HepG2 (cell line): Measurements from ENCODE around the gene SMIM13. TPM values are rescaled to one million over a fixed set of nuclear protein-coding genes. Genes with fewer than 3 reads are reported as not detected.

Experiments used
- ASH2L ChIP-seq: fragments of 300-600, 200-600 bp; sonication (generic); IDR thresholded peaks from 2 replicates; pipeline ENCODE4 v1.7.0; 2017; ENCODE audit warnings: low read depth, mild to moderate bottlenecking, moderate library complexity, mixed read lengths, low read length; ENCODE audit not compliant: insufficient read length
- ATF3 ChIP-seq: sonication (generic); formaldehyde crosslinking; IDR thresholded peaks from 2 replicates; pipeline ENCODE4 v1.4.0; 2020; ENCODE audit warnings: missing genetic modification reagents
- CHD4 ChIP-seq: fragments of 200-600 bp; sonication (generic); IDR thresholded peaks from 2 replicates; pipeline ENCODE4 v1.7.0; 2017; ENCODE audit warnings: mild to moderate bottlenecking, low read length, borderline replicate concordance
- FOXM1 ChIP-seq: sonication (generic); formaldehyde crosslinking; IDR thresholded peaks from 2 replicates; pipeline ENCODE4 v1.5.0; 2020; ENCODE audit warnings: missing genetic modification reagents
- FOXP1 ChIP-seq, 2 experiments: fragments of 450-650 bp in 1 of 2; IDR thresholded peaks; 2 replicates each; pipeline ENCODE4 v1.6.1; 2017 to 2018; ENCODE audit warnings: antibody characterized with exemption in 1 of 2
- HINFP ChIP-seq: sonication (generic); formaldehyde crosslinking; IDR thresholded peaks from 2 replicates; pipeline ENCODE4 v1.4.0; 2020; ENCODE audit warnings: low read depth, mild to moderate bottlenecking, missing genetic modification reagents
- KDM5B ChIP-seq: sonication (generic); formaldehyde crosslinking; IDR thresholded peaks from 2 replicates; pipeline ENCODE4 v1.4.0; 2020; ENCODE audit warnings: missing genetic modification reagents, mild to moderate bottlenecking, borderline replicate concordance
- PITX1 ChIP-seq: sonication (generic); formaldehyde crosslinking; IDR thresholded peaks from 2 replicates; pipeline ENCODE4 v1.5.1; 2020; ENCODE audit warnings: mild to moderate bottlenecking, missing genetic modification reagents
- POGK ChIP-seq: sonication (generic); formaldehyde crosslinking; conservative IDR thresholded peaks from 2 replicates; pipeline ENCODE4 v1.8.0; 2022; ENCODE audit warnings: mild to moderate bottlenecking, moderate library complexity, missing genetic modification reagents
- RARA ChIP-seq: IDR thresholded peaks from 2 replicates; pipeline ENCODE4 v1.6.1; 2016; ENCODE audit warnings: missing genetic modification reagents, missing compliant biosample characterization
- SPEN ChIP-seq: sonication (generic); formaldehyde crosslinking; IDR thresholded peaks from 2 replicates; pipeline ENCODE4 v1.5.1; 2020; ENCODE audit warnings: low read depth, mild to moderate bottlenecking, missing genetic modification reagents
- ZBTB2 ChIP-seq: sonication (generic); formaldehyde crosslinking; IDR thresholded peaks from 2 replicates; pipeline ENCODE4 v1.8.0; 2022; ENCODE audit warnings: low read depth, missing genetic modification reagents
- ZHX1 ChIP-seq: sonication (generic); formaldehyde crosslinking; IDR thresholded peaks from 2 replicates; pipeline ENCODE4 v1.8.1; 2022; ENCODE audit warnings: low read depth, mild to moderate bottlenecking, missing genetic modification reagents
- ZNF138 ChIP-seq: sonication (generic); formaldehyde crosslinking; IDR thresholded peaks from 2 replicates; pipeline ENCODE4 v1.5.0; 2020; ENCODE audit warnings: mild to moderate bottlenecking, low read depth, missing genetic modification reagents
- ZNF24 ChIP-seq: fragments of 450-650 bp; IDR thresholded peaks from 2 replicates; pipeline ENCODE4 v1.6.1; 2017; ENCODE audit warnings: antibody characterized with exemption, mild to moderate bottlenecking
- ZNF251 ChIP-seq: sonication (generic); formaldehyde crosslinking; IDR thresholded peaks from 2 replicates; pipeline ENCODE4 v1.9.0; 2021; ENCODE audit warnings: mild to moderate bottlenecking, missing genetic modification reagents
- ZNF431 ChIP-seq: sonication (generic); formaldehyde crosslinking; IDR thresholded peaks from 2 replicates; pipeline ENCODE4 v1.9.0; 2022; ENCODE audit warnings: missing genetic modification reagents, low read depth, mild to moderate bottlenecking, borderline replicate concordance
- ZNF557 ChIP-seq: sonication (generic); formaldehyde crosslinking; IDR thresholded peaks from 2 replicates; pipeline ENCODE4 v1.4.0; 2020; ENCODE audit warnings: missing genetic modification reagents
- ZNF629 ChIP-seq: sonication (generic); formaldehyde crosslinking; conservative IDR thresholded peaks from 2 replicates; pipeline ENCODE4 v1.5.0; 2020; ENCODE audit warnings: missing genetic modification reagents
- polyA plus RNA-seq, 8 experiments: library from polyadenylated mRNA; depleted of rRNA in 3 of 8; stranded (reverse) in 7 of 8; unstranded in 1 of 8; fragments of >200 nt; fragmentation: Illumina TruSeq in 4 of 8; extraction: Trizol in 4 of 8; gene quantifications; 2 replicates each; pipeline versions ENCODE4 v1.2.1 to v1.2.3, GENCODE V29; 2011 to 2016; ENCODE audit warnings: low read depth in 4 of 8, missing spikeins in 1 of 8, mixed read lengths in 1 of 8; ENCODE audit not compliant: insufficient read depth in 1 of 8
- total RNA-seq, 5 experiments: library from RNA; depleted of rRNA; stranded (reverse); fragments of >200 nt; fragmentation: Illumina TruSeq; extraction: Trizol; gene quantifications; 2 replicates each; pipeline ENCODE4 v1.2.3, GENCODE V29; 2016; ENCODE audit warnings: low read depth in 1 of 5

The SMIM13 gene
- total and polyA plus RNA-seq, 2 of the 13 experiments (the other 11 are each of a cell fraction or from before 2014, with no cell fraction given): 2.7 to 10.2 TPM

GRCh38 chr6:11043961-11044711, 49.5 kb upstream of the SMIM13 start, which contains the start of gene ELOVL2 (continued):
- TF ChIP-seq ZHX1 (peak; percentile 81), ZNF24 (no peak), SPEN (CRISPR knock-in tag) (peak; percentile 65; the same call in 1 of the 2 replicates), CHD4 (no peak), ZNF138 (CRISPR knock-in tag) (peak; percentile 55; the same call in 1 of the 2 replicates), FOXM1 (CRISPR knock-in tag) (0 out of 2 replicates have a peak, but pooled peaks have one; percentile 8), ASH2L (no peak), KDM5B (CRISPR knock-in tag) (0 out of 2 replicates have a peak, but pooled peaks have one; percentile 1), HINFP (CRISPR knock-in tag) (0 out of 2 replicates have a peak, but pooled peaks have one; percentile 69), ZNF431 (CRISPR knock-in tag) (peak; percentile 88; the same call in 1 of the 2 replicates), ZBTB2 (CRISPR knock-in tag) (peak; percentile 75; the same call in 1 of the 2 replicates), POGK (CRISPR knock-in tag) (peak; percentile 81), ATF3 (CRISPR knock-in tag) (no peak), PITX1 (CRISPR knock-in tag) (no peak), ZNF251 (no peak), RARA (CRISPR knock-in tag) (peak; percentile 47), FOXP1 (IDR thresholded peaks at IDR 0.05) (no peak), FOXP1 (CRISPR knock-in tag; IDR thresholded peaks at IDR 0.05) (no peak), ZNF557 (CRISPR knock-in tag) (no peak; the same call in 1 of the 2 replicates), ZNF629 (CRISPR knock-in tag) (no peak)
